ENCODE data around the gene ASCL5.
"Not testable (repeated sequence)": the region's sequence is repeated elsewhere in the genome, so short reads cannot be mapped to it uniquely, and the experiment has no call there.

The ASCL5 gene

GRCh38 chr1:201126832-201127754, at the start of gene ASCL5:
Gene ASCL5, minus strand, starts transcription at chr1:201127184. Its CDS starts 11,812 bp downstream, at chr1:201115372.
- no peak for FAIRE-seq

- FAIRE-seq = no peak
Observed at GRCh38 chr1:201175820-201176500, 49.0 kb upstream of the ASCL5 start.

GRCh38 chr1:201173736-201174135, 46.8 kb upstream of the ASCL5 start:
- no peak for FAIRE-seq

- FAIRE-seq = no peak
Observed at GRCh38 chr1:201172999-201173610, 46.1 kb upstream of the ASCL5 start.

- FAIRE-seq = no peak
Observed at GRCh38 chr1:201172326-201172725, 45.3 kb upstream of the ASCL5 start.

- no peak for FAIRE-seq
Observed at GRCh38 chr1:201171063-201172036, 44.4 kb upstream of the ASCL5 start.

GRCh38 chr1:201170533-201171062, 43.6 kb upstream of the ASCL5 start:
- no peak for FAIRE-seq

GRCh38 chr1:201169971-201170532, 43.1 kb upstream of the ASCL5 start:
- no peak for FAIRE-seq

GRCh38 chr1:201169203-201169602, 42.2 kb upstream of the ASCL5 start:
- FAIRE-seq = no peak

- no peak for FAIRE-seq
Observed at GRCh38 chr1:201167041-201167991, 40.3 kb upstream of the ASCL5 start.

- FAIRE-seq = no peak
Observed at GRCh38 chr1:201164645-201165044, 37.7 kb upstream of the ASCL5 start.

GRCh38 chr1:201163707-201164106, 36.7 kb upstream of the ASCL5 start:
- FAIRE-seq = no peak

- FAIRE-seq = not testable (repeated sequence)
Observed at GRCh38 chr1:201163036-201163435, 36.1 kb upstream of the ASCL5 start.

GRCh38 chr1:201157949-201158348, 31.0 kb upstream of the ASCL5 start:
- FAIRE-seq = no peak

- FAIRE-seq = no peak
Observed at GRCh38 chr1:201156819-201157218, 29.8 kb upstream of the ASCL5 start.

GRCh38 chr1:201156346-201156745, 29.4 kb upstream of the ASCL5 start:
- FAIRE-seq = no peak

GRCh38 chr1:201155354-201155753, 28.4 kb upstream of the ASCL5 start:
- no peak for FAIRE-seq

- FAIRE-seq = no peak
Observed at GRCh38 chr1:201154389-201155165, 27.6 kb upstream of the ASCL5 start, which contains the start of gene TMEM9. Gene TMEM9, minus strand, starts transcription at chr1:201154474. Its CDS starts 551 bp downstream, at chr1:201153923.

Data from colon (tissue), 2 donors.